Hematopoietic multipotent progenitor cell treated with erythropoietin and hydrocortisone succinate and interleukin-3 and kit ligand, for 17 days (in vitro differentiated cells): Measurements from ENCODE around the gene CABP5.
"Not testable (repeated sequence)": the region's sequence is repeated elsewhere in the genome, so short reads cannot be mapped to it uniquely, and the experiment has no call there.

Experiments used
- DNase-seq: peaks from one replicate; pipeline ENCODE4 v3.0.0-alpha.2; 2015; ENCODE audit warnings: low spot score

CABP5 gene

DNA sequence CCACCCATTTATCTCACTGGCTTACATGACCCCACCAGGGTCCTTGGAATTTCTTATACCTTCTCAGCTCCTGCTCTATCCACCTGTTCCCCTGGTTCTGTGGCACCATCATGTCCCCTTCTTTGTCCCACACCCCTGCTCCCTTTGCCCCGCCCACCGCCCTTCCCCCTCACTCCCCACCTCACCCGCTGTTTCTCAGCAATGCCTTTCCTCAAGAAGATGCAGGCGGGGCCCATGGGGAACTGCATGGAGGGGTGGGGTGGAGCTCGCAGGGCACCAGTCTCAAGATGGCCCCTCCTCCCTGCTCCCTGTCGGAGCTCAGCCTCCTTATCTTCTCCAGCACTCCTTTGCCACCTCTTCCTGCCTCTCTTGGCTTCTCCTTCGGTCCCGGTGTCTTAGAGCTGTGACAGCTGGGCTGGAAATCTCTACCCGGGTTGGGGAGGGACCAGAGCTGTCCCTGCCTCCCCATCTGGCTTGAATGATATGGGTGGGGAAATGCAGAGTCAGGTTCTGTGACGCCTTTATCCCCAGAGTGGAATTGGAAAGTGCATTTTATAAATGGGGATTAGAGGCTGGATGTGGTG is at the start of gene CABP5:
CABP5 (minus strand) TSS at position 405 of the 584 bp plus-strand sequence; CDS start at position 248, 157 bp downstream.
- no peak for DNase-seq

DNA sequence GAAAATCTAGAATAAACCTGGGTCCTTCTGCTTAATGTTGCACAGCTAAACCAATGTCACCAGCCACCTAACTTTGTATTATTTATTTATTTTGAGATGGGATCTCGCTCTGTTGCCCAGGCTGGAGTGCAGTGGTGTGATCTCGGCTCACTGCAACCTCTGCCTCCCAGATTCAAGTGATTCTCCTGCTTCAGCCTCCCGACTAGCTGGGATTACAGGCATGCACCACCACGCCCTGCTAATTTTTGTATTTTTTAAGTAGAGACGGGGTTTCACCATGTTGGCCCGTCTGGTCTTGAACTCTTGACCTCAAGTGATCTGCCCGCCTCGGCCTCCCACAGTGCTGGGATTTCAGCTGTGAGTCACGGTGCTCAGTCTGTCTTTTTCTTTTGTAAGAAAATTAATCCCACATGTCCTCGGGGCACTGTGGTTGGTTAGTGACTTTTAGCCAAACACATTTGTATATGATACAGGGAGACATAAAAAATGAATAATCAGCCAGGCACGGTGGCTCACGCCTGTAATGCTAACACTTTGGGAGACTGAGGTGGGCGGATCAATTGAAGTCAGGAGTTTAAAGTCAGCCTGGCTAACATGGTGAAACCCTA is 47.3 kb upstream of the CABP5 start:
- DNase-seq = not testable (repeated sequence)

DNA sequence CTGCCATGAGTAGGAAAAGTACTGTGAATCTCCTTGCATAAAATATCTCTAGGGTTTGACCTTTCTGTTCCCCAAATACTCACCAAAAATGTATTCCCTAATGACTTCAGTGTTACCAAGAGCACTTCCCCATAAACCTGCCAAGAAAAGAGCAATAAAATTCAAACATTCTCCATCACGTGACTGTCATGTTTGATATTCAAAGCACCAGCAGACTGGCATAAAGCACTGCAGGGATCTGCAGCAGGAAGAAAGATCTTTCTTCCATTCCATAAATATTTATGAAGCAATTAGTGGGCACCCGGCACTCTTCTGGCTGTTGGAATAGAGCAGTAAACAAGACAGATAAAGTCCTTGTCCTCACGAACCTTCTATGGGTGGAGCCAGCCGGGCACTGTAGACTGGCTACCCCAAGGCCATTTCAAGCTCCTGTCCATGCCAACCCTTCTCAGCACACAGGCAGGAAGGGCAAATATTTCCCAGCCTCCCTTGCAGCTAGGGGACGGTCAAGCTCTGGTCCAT is 46.5 kb upstream of the CABP5 start:
- DNase-seq = no peak

DNA sequence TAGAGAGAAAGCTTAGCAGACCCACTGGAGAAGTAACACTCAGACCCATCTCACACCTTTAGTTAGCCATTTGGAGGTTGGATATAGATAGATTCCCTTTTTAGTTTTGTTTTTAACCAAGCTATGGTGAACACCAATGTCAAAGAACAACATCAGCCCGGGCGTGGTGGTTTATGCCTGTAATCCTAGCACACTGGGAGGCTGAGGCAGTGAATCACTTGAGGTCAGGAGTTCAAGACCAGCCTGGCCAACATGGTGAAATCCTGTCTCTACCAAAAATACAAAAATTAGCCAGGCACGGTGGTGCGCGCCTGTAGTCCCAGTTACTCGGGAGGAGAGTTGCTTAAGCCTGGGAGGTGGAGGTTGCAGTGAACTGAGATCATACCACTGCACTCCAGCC is 45.1 kb upstream of the CABP5 start:
- DNase-seq = not testable (repeated sequence)

DNA sequence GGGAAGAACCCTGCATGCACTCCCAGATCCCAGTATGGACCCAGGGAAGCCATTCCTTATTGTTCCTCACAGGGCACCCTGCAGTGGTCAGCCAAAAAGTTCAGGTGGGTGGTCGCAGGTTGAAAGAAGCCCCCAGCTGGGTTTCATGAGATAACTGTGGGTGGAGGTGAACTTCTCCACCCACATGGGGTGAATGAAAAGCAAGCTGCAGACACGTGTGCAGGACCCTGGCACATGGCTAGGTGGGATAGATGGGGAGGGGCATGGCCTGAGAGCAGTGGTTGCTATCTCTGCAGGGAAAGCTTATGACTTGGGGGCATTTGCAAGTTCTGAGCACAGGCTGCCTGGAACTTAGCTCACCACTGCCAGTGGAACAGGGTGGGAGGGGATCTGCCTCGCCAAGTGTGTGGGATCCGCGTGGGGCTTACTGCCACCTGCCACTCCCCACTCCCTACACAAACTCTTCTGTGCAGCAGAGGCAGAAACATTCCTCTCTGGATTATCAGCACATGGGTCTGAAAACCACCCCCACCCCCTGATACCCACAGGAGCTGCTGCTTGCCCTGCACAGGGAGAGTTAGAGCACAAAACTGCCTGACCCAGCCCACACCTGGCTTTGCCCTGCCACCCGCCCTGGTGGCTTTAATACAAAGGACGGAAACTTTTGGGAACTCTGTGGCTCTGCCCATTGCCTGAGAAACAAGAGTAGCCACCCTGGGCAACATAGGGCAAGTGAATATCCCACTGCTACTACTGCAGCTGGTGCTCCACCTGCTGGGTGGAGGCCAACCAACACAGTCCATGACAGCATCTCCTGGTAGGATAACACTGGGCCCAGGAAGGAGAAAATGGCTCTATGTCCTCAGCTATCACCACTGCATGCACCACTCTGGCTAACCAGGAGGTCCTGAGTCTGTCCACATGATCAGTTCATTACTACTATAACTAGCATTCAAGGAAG is 42.3 kb upstream of the CABP5 start:
- DNase-seq = no peak

DNA sequence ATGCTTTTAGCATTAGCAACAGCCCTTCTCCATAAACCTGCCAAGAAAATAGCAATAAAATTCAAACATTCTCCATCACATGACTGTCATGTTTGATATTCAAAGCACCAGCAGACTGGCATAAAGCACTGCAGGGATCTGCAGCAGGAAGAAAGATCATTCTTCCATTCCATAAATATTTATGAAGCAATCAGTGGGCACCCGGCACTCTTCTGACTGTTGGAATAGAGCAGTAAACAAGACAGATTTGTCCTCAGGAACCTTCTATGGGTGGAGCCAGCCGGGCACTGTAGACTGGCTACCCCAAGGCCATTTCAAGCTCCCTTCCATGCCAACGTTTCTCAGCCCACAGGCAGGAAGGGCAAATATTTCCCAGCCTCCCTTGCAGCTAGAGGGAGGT is 41.2 kb upstream of the CABP5 start:
- DNase-seq = no peak

DNA sequence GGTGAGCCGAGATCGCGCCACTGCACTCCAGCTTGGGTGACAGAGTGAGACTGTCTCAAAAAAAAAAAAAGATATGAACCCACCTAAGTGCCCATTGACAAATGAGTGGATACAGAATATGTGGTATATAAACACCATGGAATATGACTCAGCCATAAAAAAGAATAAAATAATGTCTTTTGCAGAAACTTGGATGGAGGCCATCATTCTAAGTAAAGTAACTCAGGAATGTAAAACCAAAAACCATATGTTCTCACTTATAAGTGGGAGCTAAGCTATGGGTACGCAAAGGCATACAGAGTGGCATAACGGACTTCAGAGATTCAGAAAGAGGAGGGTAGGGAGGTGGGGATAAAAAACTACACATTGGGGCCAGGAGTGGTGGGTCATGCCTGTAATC is 37.2 kb upstream of the CABP5 start:
- no peak for DNase-seq

DNA sequence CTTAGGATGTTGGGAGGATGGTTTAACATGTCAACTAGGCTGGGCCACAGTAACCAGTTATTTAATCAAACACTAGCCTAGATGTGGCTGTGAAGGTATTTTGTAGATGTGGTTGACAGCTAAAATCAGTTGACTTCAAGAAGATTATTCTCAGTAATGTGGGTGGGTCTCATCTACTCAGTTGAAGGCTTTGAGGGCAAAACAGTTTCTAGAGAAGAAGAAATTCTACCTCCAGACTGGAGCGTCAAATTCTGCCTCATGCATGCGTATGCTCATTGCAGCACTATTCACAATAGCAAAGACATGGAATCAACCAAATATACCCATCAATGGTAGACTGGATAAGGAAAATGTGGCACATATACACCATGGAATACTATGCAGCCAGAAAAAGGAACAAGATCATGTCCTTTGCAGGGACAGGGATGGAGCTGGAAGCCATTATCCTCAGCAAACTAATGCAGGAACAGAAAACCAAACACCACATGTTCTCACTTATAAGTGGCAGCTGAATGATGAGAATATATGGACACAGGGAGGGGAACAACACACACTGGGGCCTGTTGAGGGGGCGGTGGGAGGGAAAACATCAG is 26.4 kb upstream of the CABP5 start:
- DNase-seq = not testable (repeated sequence)

DNA sequence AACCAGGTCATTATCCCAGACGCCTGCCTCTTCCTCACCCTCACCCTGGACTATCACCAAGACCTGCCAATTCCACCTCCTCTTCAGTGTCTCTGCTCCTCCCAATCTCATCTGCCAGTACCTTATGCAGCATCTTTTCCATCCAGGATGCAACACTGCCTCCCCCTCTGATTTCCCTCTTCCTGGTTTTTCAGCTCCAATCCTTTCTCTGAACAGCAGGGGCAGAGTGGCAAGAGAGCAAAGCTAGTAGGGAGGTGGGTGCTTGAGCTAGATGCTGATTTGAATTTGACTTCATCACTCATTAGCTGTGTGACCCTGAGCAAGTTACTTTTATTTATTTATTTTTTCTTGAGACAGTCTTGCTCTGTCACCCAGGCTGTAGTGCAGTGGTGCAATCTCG is 25.6 kb upstream of the CABP5 start:
- no peak for DNase-seq

DNA sequence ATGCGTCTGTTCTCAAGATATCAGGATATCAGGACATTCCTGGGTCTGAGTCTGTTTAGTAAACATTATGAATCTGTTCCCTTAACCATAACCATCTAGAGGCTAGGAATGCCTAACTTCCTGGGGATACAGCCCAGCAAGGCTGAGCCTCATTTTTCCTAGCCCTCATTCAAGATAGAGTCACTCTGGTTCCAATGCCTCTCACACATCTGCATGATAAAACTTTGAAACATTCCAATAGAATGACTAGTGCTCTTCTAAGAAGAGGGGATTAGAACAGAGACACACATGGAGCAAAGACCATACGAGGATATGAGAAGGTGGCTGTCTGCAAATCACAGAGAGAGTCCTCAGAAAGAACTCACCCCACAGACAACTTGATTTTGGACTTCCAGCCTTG is 20.6 kb upstream of the CABP5 start:
- no peak for DNase-seq

DNA sequence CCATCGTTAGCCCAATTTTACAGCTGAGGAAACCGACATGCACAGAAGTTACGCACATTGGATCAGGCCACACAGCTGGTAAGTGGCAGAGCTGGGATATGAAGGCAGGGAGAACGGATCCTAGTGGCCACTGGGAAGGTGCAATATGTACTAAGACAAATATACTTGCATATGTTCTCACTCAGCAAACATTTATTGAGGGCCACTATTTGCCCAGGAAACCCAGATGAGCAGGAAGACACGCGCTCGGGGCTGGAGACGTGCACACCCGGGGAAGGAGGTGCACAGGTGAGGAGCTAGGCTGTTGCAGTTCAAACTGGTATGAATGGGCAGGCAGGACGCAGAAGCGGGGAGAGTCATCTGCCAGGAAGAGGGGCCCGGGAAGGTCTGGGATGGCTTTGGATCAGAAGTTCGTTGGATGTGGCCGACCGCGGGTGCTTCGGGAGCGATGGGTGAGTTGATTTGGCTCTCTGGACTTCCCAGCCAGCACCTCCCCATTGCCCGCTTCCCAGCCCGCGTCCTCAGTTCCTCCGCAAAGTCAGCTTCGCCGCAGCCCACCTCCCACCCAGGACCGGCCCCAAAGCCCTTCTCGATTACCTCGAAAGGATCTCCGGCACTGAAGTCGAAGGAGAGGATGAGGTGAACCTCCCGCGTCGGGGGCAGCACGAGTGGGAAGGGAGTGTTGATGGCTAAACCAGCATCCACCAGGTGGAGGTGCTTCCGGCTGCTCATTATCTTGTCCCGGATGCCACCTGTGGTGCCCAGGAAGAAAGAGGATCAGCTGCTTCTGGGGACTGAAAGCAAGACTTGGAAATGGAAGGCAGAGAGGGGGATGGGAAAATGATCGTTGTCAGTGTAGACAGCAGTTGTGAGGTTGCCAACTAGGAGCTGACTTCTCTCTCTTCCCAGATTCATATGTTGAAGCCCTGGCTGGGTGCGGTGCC is 17.8 kb upstream of the CABP5 start:
- no peak for DNase-seq

DNA sequence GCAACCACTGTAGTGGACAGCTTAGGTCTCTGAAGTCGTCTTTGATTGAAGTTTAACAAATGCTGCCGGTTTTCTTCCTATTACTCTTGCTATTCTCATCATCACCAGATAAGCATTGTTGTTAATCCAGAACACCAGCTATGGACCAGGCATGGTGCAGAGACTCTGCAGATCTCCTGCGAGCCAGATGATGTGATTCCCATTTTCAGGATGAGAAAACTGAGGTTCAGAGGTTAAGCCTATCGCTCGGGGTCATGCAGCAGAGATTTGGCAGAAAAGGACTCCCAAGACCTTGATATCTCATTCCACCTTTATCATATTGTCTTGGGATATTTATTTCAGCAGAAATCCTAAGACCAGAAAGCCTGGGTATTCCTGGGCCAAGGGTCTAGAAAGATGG is 16.5 kb upstream of the CABP5 start:
- no peak for DNase-seq

DNA sequence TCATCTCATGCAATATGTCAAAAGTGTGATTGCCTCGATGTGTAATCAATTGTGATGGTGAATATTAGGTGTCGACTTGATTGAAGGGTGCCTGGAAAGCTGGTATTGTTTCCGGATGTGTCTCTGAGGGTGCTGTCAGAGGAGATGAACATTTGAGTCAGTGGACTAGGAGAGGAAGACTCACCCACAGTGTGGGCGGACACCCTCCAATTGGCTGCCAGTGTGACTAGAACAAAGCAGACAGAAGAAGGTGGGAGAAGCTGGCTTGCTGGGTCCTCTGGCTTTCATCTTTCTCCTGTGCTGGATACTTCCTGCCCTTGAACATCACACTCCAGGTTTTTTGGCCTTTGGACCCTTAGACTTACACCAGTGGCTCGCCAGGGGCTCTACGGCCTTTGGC is 15.5 kb upstream of the CABP5 start:
- no peak for DNase-seq

DNA sequence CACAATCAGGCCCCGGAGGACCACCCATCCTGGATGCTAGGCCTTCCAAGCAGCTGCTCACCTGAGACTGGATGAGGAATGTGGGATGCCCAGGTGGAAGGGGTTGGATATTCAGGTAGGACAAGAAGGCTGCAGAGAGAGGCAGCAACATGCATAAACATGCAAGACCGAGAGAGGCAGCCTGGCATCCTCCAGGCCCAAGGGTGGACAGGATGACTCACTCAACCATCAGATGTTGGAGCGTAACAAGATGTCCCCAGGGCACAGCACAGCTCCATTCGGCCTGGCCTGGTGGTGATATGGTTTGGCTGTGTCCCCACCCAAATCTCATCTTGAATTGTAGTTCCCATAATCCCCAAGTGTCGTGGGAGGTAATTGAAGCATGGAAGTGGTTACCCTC is 10.0 kb upstream of the CABP5 start:
- no peak for DNase-seq

DNA sequence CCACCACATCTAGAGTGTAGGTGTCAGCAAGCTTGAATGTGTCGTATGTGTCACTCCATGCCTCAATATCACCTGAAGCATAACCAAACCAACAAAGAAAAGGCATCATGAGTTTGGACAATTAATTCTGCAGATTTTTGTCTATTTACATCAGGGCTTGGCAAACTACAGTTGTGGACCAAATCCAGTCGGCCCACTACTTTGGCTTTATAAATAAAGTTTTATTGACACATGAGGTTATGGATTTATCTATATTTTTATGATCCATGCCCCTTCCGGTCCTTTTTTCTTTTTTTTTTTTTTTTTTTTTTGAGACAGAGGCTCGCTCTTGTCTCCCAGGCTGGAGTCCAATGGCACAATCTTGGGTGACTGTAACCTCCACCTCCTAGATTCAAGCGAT is 9.2 kb upstream of the CABP5 start:
- DNase-seq = no peak

DNA sequence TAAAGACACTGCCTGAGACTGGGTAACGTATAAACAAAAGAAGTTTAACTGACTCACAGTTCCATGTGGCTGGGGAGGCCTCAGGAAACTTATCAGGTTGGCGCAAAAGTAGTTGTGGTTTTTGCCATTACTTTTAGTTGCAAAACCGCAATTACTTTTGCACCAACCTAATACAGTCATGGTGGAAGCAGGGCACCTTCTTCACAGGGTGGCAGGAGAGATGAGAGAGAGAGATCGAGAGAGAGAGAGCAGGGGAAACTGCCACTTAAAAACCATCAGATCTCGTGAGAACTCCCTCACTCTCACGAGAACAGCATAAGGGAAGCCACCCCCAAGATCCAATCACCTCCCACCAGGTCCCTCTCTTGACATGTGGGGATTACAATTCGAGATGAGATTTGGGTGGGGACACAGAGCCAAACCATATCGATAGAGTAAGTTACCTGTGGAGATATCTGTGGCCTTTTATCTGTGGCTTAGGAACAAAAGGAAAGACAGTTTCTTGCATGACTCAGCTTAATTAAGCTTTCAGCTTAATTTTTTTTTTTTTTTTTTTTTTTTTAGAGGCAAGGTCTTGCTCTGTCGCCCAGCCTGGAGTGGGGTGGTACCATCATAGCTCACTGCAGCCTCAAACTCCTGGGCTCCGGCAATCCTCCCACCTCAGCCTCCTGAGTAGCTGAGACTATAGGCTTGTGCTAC is 7.6 kb upstream of the CABP5 start:
- no peak for DNase-seq

DNA sequence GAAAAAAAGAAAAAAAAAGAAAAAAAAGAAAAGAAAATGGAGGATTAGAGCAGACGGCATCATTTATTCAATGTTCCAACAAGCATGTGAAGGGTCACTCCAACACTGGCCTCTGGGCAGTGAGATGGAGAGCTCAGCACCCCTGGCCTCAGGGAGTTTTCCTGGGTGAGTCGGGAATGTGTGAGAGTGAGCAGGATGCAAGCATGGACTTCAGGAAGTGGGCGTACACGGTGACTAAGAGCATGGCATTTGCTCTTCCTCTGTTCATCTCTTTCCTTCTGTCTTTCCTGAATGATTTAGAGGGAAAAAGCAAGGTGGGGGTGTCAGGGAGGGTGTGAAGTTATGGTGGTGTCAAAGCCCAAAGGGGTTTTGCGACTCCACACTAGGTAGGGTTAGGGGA is 682 bp upstream of the CABP5 start:
- DNase-seq = no peak

DNA sequence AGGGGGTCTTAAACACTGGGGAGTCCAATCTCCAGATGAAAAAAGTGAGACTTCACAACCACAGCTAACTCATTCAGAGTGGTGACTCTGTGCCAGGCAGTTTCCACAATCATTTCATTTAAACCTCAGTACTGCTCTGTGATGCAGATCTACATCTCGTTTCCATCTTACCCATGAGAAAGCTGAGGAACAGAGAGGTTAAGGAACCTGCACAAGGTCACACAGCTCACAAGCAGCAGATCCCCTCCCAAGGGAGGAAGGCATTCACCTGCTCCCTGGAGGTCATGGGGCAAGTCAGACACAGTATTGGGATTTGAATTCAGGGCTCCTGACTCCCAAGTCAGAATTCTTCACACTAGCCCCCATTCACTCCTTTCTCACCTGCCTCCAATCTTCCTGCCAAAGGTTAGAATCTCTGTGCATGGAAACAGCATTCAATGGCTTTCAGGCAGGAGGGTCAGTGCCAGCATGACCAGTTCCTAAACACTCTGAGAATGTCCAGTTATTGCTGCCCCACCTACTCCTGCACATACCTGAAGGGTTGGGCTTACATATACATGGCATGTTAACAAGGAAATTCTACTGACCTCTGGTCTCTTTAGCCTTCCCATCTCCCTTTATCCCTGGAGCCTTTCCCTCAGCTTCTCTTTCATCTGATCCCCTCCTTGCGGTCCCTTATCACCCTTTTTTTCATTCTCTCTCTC is 1.9 kb downstream of the CABP5 start:
- DNase-seq = no peak

DNA sequence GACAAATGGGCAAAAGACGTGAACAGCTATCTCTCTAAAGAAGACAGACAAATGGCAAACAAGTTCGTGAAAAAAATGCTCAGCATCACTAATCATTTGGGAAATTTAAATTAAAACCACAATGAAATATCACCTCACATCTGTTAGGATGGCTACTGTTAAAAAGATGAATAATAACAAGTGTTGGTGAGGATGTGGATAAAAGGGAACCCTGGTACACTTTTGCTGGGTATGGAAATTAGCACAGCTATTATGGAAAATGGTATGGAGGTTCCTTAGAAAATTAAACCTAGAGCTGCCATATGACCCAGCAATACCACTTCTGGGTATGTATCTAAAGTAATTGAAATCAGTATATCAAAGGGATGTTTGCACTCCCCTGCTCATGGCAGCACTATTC is 7.1 kb downstream of the CABP5 start:
- no peak for DNase-seq

DNA sequence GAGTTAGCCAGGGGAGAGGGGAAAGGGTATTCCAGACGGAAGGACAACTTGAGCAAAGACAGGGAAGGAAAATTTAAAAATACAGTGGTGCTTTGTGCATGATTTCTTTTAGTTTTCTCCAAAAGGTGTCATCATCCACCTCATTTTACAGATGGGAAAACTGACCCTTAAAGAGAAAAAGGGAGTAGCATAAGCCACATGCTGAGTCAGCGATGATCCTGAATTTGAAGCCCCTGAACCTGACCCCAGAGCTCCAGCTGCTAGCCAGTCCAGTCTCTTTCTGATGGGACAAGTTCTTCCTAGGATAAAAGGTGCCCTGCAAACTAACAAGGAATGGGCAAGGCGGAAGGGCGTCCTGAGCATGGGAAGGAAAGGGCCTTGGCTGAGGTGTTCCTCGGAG is 10.3 kb downstream of the CABP5 start:
- DNase-seq = no peak
